Uterus (tissue), 2 donors: ENCODE measurements around the gene PAK3.

ENCODE experiments used
- CTCF ChIP-seq, 4 experiments: fragments of 200-600 bp in 2 of 4; fragments of 450-650 bp in 2 of 4; sonication (generic) in 2 of 4; IDR thresholded peaks; one replicate each; pipeline ENCODE4 v1.5.1; 2016 to 2019; ENCODE audit warnings: antibody characterized with exemption in 4 of 4, mild to moderate bottlenecking in 2 of 4, moderate library complexity in 1 of 4
- POLR2A ChIP-seq, 2 donors: fragments of 450-650 bp; IDR thresholded peaks; one replicate each; pipeline ENCODE4 v1.6.1; 2016; ENCODE audit warnings: antibody characterized with exemption in 2 of 2, mild to moderate bottlenecking in 1 of 2, moderate library complexity in 1 of 2

GRCh38 chrX:111254896-111255693, 159.1 kb downstream of the PAK3 start:
- TF ChIP-seq POLR2A (IDR thresholded peaks at IDR 0.05) = no peak
- TF ChIP-seq CTCF (IDR thresholded peaks at IDR 0.05) = no peak
